ENCODE measurements around the gene NBAS.
"Not testable (repeated sequence)": the region's sequence is repeated elsewhere in the genome, so short reads cannot be mapped to it uniquely, and the experiment has no call there.

NBAS gene

GRCh38 chr2:15412309-15412708 lies 148.8 kb downstream of the NBAS start:
- DNase-seq (ENCODE audit: low spot score) = no peak

- DNase-seq (ENCODE audit: low spot score) = no peak
These were observed 150.2 kb downstream of the NBAS start for GRCh38 chr2:15410884-15411283.

- no peak for DNase-seq (ENCODE audit: low spot score)
These were observed 152.4 kb downstream of the NBAS start for GRCh38 chr2:15408759-15409158.

GRCh38 chr2:15407666-15408065 lies 153.5 kb downstream of the NBAS start:
- no peak for DNase-seq (ENCODE audit: low spot score)

- DNase-seq (ENCODE audit: low spot score) = not testable (repeated sequence)
These were observed 156.6 kb downstream of the NBAS start for GRCh38 chr2:15404511-15404910.

GRCh38 chr2:15400240-15400826 lies 160.8 kb downstream of the NBAS start:
- no peak for DNase-seq (ENCODE audit: low spot score)

- no peak for DNase-seq (ENCODE audit: low spot score)
These were observed 161.9 kb downstream of the NBAS start for GRCh38 chr2:15399241-15399640.

GRCh38 chr2:15391751-15392150 lies 169.4 kb downstream of the NBAS start:
- no peak for DNase-seq (ENCODE audit: low spot score)

- DNase-seq (ENCODE audit: low spot score) = no peak
These were observed 171.2 kb downstream of the NBAS start for GRCh38 chr2:15389895-15390294.

- DNase-seq (ENCODE audit: low spot score) = no peak
These were observed 171.8 kb downstream of the NBAS start for GRCh38 chr2:15389326-15389700.

- DNase-seq (ENCODE audit: low spot score) = no peak
These were observed 172.5 kb downstream of the NBAS start for GRCh38 chr2:15388406-15389325.

- no peak for DNase-seq (ENCODE audit: low spot score)
These were observed 175.9 kb downstream of the NBAS start for GRCh38 chr2:15385184-15385583.

GRCh38 chr2:15383695-15384350 lies 177.3 kb downstream of the NBAS start:
- no peak for DNase-seq (ENCODE audit: low spot score)

- no peak for DNase-seq (ENCODE audit: low spot score)
These were observed 182.8 kb downstream of the NBAS start for GRCh38 chr2:15378148-15378908.

- no peak for DNase-seq (ENCODE audit: low spot score)
These were observed 183.9 kb downstream of the NBAS start for GRCh38 chr2:15377202-15377601.

GRCh38 chr2:15372019-15372418 lies 189.1 kb downstream of the NBAS start:
- DNase-seq (ENCODE audit: low spot score) = no peak

GRCh38 chr2:15369129-15369528 lies 192.0 kb downstream of the NBAS start:
- no peak for DNase-seq (ENCODE audit: low spot score)

- no peak for DNase-seq (ENCODE audit: low spot score)
These were observed 193.4 kb downstream of the NBAS start for GRCh38 chr2:15367715-15368114.

- no peak for DNase-seq (ENCODE audit: low spot score)
These were observed 193.9 kb downstream of the NBAS start for GRCh38 chr2:15367205-15367604.

- DNase-seq (ENCODE audit: low spot score) = no peak
These were observed 195.7 kb downstream of the NBAS start for GRCh38 chr2:15365411-15365810.

- no peak for DNase-seq (ENCODE audit: low spot score)
These were observed 196.6 kb downstream of the NBAS start for GRCh38 chr2:15364561-15364960.

- no peak for DNase-seq (ENCODE audit: low spot score)
These were observed 197.4 kb downstream of the NBAS start for GRCh38 chr2:15363734-15364133.

All from AG08396 (cell line).